ENCODE data around the gene KRTAP4-1.
"Not testable (repeated sequence)": the region's sequence is repeated elsewhere in the genome, so short reads cannot be mapped to it uniquely, and the experiment has no call there.

GRCh38 chr17:41226598-41227095 lies 41.9 kb upstream of the KRTAP4-1 start, which contains the start of gene KRTAP9-2:
- TF ChIP-seq CTCF, EP300, POLR2AphosphoS5, POLR2A (IDR thresholded peaks at IDR 0.05): not testable (repeated sequence)

All from upper lobe of left lung (tissue), 4 donors.